Common myeloid progenitor, CD34-positive (primary cell): ENCODE results near the gene DCLK1.

ENCODE experiments used
- CTCF ChIA-PET: fragments of 350-600 bp; sonication (Branson Sonifier 250); formaldehyde crosslinking; loops from one replicate; lab custom pipeline; 2021; ENCODE audit warnings: antibody characterized with exemption; lab: Charles Lee
- POLR2A ChIA-PET: fragments of 350-600 bp; sonication (Branson Sonifier 250); formaldehyde crosslinking; loops from one replicate; lab custom pipeline; 2021; ENCODE audit warnings: antibody characterized with exemption; lab: Charles Lee
- DNase-seq, 3 donors: peaks; one replicate each; pipeline versions ENCODE4 v3.0.0 to v3.0.0-alpha.2; 2013
- H3K27ac ChIP-seq, 2 experiments: 1 replicate in 1 of 2; 2 replicates in 1 of 2; pipeline ENCODE4 v1.7.0; 2013; ENCODE audit warnings: inconsistent platforms in 2 of 2, low read length in 2 of 2, mild to moderate bottlenecking in 2 of 2, low read depth in 1 of 2, moderate library complexity in 1 of 2; ENCODE audit not compliant: severe bottlenecking in 2 of 2, insufficient read depth in 1 of 2, poor library complexity in 1 of 2
- H3K27me3 ChIP-seq, 5 experiments: replicated peaks in 2 of 5; 1 replicate in 3 of 5; 2 replicates in 2 of 5; pipeline versions ENCODE4 v1.6.1 to v1.7.0; 2013; ENCODE audit warnings: low read length in 4 of 5, mild to moderate bottlenecking in 2 of 5, moderate library complexity in 2 of 5, inconsistent platforms in 1 of 5; ENCODE audit not compliant: insufficient read depth in 5 of 5, control insufficient read depth in 4 of 5
- H3K36me3 ChIP-seq, 4 experiments: 1 replicate in 2 of 4; 2 replicates in 2 of 4; pipeline versions ENCODE4 v1.6.1 to v1.7.0; 2013; ENCODE audit warnings: low read length in 3 of 4, control low read depth in 1 of 4, mild to moderate bottlenecking in 1 of 4; ENCODE audit not compliant: control insufficient read depth in 4 of 4, insufficient read depth in 4 of 4
- H3K4me1 ChIP-seq, 4 experiments: 1 replicate in 3 of 4; 2 replicates in 1 of 4; pipeline versions ENCODE4 v1.6.1 to v1.7.1; 2013; ENCODE audit warnings: low read length in 3 of 4, mild to moderate bottlenecking in 3 of 4, control low read depth in 1 of 4, inconsistent platforms in 1 of 4, moderate library complexity in 1 of 4; ENCODE audit not compliant: control insufficient read depth in 4 of 4, insufficient read depth in 4 of 4; ENCODE audit errors: control extremely low read depth in 1 of 4
- H3K4me3 ChIP-seq, 7 experiments: 1 replicate in 4 of 7; 2 replicates in 3 of 7; pipeline versions ENCODE4 v1.5.1 to v1.7.0; 2013; ENCODE audit warnings: mild to moderate bottlenecking in 7 of 7, low read length in 6 of 7, moderate library complexity in 6 of 7, inconsistent platforms in 2 of 7, low read depth in 2 of 7, control low read depth in 1 of 7; ENCODE audit not compliant: insufficient read depth in 4 of 7, control insufficient read depth in 1 of 7; ENCODE audit errors: extremely low read depth in 1 of 7
- H3K9me3 ChIP-seq, 5 experiments: 1 replicate in 4 of 5; 2 replicates in 1 of 5; pipeline versions ENCODE4 v1.6.1 to v1.7.1; 2013; ENCODE audit warnings: low read length in 4 of 5, mild to moderate bottlenecking in 2 of 5, inconsistent platforms in 1 of 5, low read depth in 1 of 5, moderate library complexity in 1 of 5; ENCODE audit not compliant: control insufficient read depth in 4 of 5, insufficient read depth in 2 of 5; ENCODE audit errors: control extremely low read depth in 1 of 5
- WGBS: methylation state at CpG from one replicate; pipeline ENCODE4 v1.1.5; 2013; ENCODE audit not compliant: insufficient coverage; 5-methylcytosine and 5-hydroxymethylcytosine counted together

The DCLK1 gene

GRCh38 chr13:35766663-35767062 is 364.5 kb downstream of the DCLK1 start:
- DNase-seq = no peak
- ChIA-PET CTCF (no interaction called here), POLR2A (no interaction called here)
- Histone ChIP-seq H3K9me3 (peaks cover 0 to 4% (median 0%) of the 10 kb centered on the region in 5 experiments), H3K27ac (no peak overlapping the region), H3K27me3 (no peaks in the 10 kb centered on the region), H3K4me1 (peaks cover 0 to 8% (median 2%) of the 10 kb centered on the region in 4 experiments), H3K4me3 (no peak overlapping the region), H3K36me3 (no peaks in the 10 kb centered on the region)
- WGBS = 100% methylated on average over 2 of the region's 2 CpGs

DNA sequence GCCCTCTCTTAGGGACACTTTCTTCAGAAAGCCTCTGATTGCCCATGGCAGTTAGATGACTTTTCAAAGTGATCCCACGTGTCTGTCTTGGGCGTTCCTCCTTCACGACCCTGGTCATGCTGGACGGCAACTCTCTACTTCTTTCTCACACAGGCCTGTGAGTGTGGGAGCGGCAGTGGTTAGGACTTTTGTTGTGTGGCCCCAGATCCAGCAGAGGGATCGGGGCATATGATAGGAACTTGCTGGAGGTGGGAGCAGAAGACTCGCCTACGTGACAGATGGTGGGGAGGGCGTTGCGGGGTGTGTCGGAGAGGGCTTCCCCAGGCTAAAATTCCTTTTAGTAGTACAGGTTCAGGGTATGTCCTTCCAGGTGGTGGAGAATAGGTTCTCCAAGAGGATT is 365.2 kb downstream of the DCLK1 start:
- ChIA-PET CTCF (no interaction called here), POLR2A (no interaction called here)
- Histone ChIP-seq H3K4me3 (no peak overlapping the region), H3K27ac (no peak overlapping the region), H3K27me3 (no peaks in the 10 kb centered on the region), H3K4me1 (peaks cover 0 to 8% (median 2%) of the 10 kb centered on the region in 4 experiments), H3K36me3 (no peaks in the 10 kb centered on the region), H3K9me3 (peaks cover 0 to 9% (median 0%) of the 10 kb centered on the region in 5 experiments)
- no peak for DNase-seq
- WGBS = 95% methylated on average over 10 of the region's 11 CpGs

GRCh38 chr13:35765366-35765765 is 365.8 kb downstream of the DCLK1 start:
- ChIA-PET POLR2A (no interaction called here), CTCF (no interaction called here)
- H3K27me3 ChIP-seq = no peaks in the 10 kb centered on the region
- no peak overlapping the region for H3K4me3 ChIP-seq
- WGBS = 88% methylated on average over 4 of the region's 5 CpGs
- H3K4me1 ChIP-seq = peaks cover 0 to 8% (median 2%) of the 10 kb centered on the region in 4 experiments
- peaks cover 0 to 9% (median 0%) of the 10 kb centered on the region in 5 experiments for H3K9me3 ChIP-seq
- DNase-seq = no peak
- no peak overlapping the region for H3K27ac ChIP-seq
- H3K36me3 ChIP-seq = no peaks in the 10 kb centered on the region

DNA sequence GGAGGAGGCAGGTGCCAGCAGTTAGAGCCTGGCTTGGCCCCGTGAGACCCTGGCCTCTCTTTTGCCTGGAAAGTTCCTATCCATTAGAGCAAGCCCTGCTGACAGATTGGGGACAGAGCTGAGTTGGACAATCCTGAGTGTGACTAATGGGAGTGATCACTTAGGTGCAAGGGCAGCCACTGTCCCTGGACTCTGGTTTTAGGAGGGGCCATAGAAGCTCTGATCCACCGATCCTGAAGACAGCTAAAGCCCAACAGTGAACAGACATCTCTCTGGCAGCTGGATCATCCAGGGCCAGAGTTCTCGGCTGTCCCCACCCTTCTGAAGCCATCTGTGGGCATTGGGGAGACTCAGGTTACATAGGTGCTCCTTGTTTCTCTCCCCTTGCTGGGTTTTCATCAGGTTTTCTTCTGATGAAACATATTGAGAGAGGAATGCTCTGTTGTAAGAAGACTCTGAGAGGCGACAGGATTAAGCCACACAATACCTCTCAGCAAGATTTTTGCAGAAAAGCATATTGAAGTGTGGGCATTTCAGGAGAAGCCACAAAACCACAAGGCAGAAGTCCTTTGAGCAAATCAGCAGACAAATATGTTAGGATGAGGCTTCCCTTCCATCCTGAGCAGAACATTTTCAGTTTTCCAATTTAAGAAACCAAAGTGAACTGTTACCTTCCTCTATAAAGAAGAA is 366.7 kb downstream of the DCLK1 start:
- ChIA-PET CTCF (no interaction called here), POLR2A (no interaction called here)
- no peak overlapping the region for H3K4me3 ChIP-seq
- H3K27ac ChIP-seq = no peak overlapping the region
- no peak for DNase-seq
- no peaks in the 10 kb centered on the region for H3K27me3 ChIP-seq
- WGBS = 95% methylated on average over 3 of the region's 4 CpGs
- no peaks in the 10 kb centered on the region for H3K36me3 ChIP-seq
- H3K9me3 ChIP-seq = peaks cover 0 to 9% (median 0%) of the 10 kb centered on the region in 5 experiments
- peaks cover 0 to 8% (median 2%) of the 10 kb centered on the region in 4 experiments for H3K4me1 ChIP-seq

GRCh38 chr13:35763782-35764123 is 367.4 kb downstream of the DCLK1 start:
- no peak overlapping the region for H3K4me3 ChIP-seq
- H3K27ac ChIP-seq = no peak overlapping the region
- peaks cover 0 to 9% (median 0%) of the 10 kb centered on the region in 5 experiments for H3K9me3 ChIP-seq
- WGBS = 98% methylated on average over 7 of the region's 7 CpGs
- H3K4me1 ChIP-seq = peaks cover 0 to 8% (median 2%) of the 10 kb centered on the region in 4 experiments
- no peaks in the 10 kb centered on the region for H3K27me3 ChIP-seq
- H3K36me3 ChIP-seq = no peaks in the 10 kb centered on the region
- ChIA-PET POLR2A (no interaction called here), CTCF (no interaction called here)
- DNase-seq = no peak

GRCh38 chr13:35763060-35763781 is 368.0 kb downstream of the DCLK1 start:
- DNase-seq = no peak
- WGBS = 67% methylated on average over 3 of the region's 4 CpGs
- Histone ChIP-seq H3K36me3 (no peaks in the 10 kb centered on the region), H3K27me3 (no peaks in the 10 kb centered on the region), H3K4me3 (no peak overlapping the region), H3K4me1 (peaks cover 0 to 8% (median 2%) of the 10 kb centered on the region in 4 experiments), H3K27ac (no peak overlapping the region), H3K9me3 (peaks cover 0 to 9% (median 0%) of the 10 kb centered on the region in 5 experiments)
- POLR2A ChIA-PET = no interaction called here
- CTCF ChIA-PET = no interaction called here
